Measurements from ENCODE around the gene HOXA13. TPM values are rescaled to one million over a fixed set of nuclear protein-coding genes. Genes with fewer than 3 reads are reported as not detected.

HOXA13 gene
- total and polyA plus RNA-seq, 4 donors: 0.02 TPM; not detected in 3

DNA sequence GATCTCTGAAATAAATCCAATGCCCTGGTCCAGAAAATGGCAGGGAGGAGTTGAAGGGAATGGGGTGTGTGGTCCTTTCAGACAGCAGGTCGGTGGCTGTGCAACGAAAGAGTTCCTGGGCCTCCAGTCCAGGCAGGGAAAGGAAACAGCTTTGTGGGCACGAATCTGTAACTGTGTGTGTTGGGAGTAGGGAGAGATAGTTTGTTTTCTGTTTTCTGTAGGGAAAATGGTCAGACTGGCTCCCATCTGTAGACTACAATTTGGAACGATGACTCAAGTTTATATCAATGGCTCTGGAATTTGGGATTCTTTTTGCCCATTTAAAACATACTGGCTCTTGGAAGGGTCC is 32.0 kb downstream of the HOXA13 start (continued):
- TF ChIP-seq, protein P1, sequence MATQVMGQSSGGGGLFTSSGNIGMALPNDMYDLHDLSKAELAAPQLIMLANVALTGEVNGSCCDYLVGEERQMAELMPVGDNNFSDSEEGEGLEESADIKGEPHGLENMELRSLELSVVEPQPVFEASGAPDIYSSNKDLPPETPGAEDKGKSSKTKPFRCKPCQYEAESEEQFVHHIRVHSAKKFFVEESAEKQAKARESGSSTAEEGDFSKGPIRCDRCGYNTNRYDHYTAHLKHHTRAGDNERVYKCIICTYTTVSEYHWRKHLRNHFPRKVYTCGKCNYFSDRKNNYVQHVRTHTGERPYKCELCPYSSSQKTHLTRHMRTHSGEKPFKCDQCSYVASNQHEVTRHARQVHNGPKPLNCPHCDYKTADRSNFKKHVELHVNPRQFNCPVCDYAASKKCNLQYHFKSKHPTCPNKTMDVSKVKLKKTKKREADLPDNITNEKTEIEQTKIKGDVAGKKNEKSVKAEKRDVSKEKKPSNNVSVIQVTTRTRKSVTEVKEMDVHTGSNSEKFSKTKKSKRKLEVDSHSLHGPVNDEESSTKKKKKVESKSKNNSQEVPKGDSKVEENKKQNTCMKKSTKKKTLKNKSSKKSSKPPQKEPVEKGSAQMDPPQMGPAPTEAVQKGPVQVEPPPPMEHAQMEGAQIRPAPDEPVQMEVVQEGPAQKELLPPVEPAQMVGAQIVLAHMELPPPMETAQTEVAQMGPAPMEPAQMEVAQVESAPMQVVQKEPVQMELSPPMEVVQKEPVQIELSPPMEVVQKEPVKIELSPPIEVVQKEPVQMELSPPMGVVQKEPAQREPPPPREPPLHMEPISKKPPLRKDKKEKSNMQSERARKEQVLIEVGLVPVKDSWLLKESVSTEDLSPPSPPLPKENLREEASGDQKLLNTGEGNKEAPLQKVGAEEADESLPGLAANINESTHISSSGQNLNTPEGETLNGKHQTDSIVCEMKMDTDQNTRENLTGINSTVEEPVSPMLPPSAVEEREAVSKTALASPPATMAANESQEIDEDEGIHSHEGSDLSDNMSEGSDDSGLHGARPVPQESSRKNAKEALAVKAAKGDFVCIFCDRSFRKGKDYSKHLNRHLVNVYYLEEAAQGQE (IDR thresholded peaks at IDR 0.05): no peak
- TF ChIP-seq YY1 (IDR thresholded peaks at IDR 0.05) (no peak), NR2F2 (IDR thresholded peaks at IDR 0.05) (no peak), FOXA1 (IDR thresholded peaks at IDR 0.05) (no peak), EGR1 (IDR thresholded peaks at IDR 0.05; ENCODE audit: low read depth in 2 of 2) (no peak)
- TF ChIP-seq, protein P2, sequence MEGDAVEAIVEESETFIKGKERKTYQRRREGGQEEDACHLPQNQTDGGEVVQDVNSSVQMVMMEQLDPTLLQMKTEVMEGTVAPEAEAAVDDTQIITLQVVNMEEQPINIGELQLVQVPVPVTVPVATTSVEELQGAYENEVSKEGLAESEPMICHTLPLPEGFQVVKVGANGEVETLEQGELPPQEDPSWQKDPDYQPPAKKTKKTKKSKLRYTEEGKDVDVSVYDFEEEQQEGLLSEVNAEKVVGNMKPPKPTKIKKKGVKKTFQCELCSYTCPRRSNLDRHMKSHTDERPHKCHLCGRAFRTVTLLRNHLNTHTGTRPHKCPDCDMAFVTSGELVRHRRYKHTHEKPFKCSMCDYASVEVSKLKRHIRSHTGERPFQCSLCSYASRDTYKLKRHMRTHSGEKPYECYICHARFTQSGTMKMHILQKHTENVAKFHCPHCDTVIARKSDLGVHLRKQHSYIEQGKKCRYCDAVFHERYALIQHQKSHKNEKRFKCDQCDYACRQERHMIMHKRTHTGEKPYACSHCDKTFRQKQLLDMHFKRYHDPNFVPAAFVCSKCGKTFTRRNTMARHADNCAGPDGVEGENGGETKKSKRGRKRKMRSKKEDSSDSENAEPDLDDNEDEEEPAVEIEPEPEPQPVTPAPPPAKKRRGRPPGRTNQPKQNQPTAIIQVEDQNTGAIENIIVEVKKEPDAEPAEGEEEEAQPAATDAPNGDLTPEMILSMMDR (IDR thresholded peaks at IDR 0.05; ENCODE audit: low read depth, low read length, missing input control): no peak

DNA sequence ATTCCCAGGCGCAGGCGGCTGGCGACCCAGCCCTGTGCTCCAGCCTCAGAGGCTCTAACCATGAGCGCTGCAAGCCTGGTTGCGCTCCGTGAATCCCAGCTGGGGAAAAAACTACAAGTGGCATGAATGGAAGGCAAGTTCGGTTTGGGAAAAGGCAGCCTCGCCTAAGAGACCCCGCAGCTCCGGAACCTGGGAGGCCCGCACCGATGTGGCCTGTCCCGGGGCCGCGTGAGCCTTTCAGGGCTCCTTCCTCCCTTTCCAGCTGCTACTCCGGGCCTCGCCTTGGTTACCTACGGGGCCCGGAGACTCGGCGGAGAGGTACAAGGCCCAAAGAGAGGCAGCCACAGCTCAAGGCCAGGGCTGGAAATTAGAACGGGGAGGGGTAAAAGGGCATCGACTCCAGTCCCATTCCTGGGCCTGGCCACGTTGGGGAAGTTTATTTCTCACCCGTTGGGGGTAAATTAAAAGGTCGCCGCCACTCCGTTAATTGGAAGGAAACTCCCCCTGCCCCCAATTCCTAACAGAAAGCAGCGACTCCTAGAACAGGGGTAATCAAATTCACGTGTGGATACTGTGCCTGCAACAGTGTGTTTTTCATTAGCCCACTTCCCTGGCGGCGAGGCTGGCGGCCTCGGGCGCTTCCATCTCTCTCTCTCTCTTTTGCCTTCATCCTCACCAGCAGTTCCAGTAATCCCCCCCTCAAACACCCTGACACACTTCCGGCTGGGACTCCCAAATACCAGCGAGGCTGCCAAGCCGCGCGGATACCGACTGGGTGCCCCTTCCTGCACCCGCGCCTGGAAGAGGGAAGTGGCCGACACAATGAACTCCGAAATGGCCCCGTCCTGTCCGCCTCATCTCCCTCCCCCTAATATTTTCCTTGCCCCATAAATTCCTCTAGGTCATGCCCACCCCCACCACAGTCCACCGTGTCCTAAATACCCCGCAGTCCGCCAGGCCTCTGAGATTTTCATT is 33.1 kb downstream of the HOXA13 start:
- no peak overlapping the region for H3K4me3 ChIP-seq (ENCODE audit: low read depth in 1 of 3, low read length in 3 of 3)
- H3K27me3 ChIP-seq (ENCODE audit: control insufficient read depth in 4 of 4, insufficient read depth in 4 of 4, low read length in 3 of 4): peaks cover 8 to 56% (median 21%) of the 10 kb centered on the region in 4 donors
- H3K27ac ChIP-seq (ENCODE audit: low read depth in 1 of 2, low read length in 2 of 2): no peak overlapping the region
- peaks cover 0 to 13% (median 3%) of the 10 kb centered on the region in 4 donors for H3K4me1 ChIP-seq (ENCODE audit: control insufficient read depth in 4 of 4, insufficient read depth in 4 of 4, low read length in 3 of 4)
- no peaks in the 10 kb centered on the region for H3K36me3 ChIP-seq (ENCODE audit: control insufficient read depth in 4 of 4, insufficient read depth in 3 of 4, low read depth in 1 of 4, low read length in 3 of 4)
- H3K9me3 ChIP-seq (ENCODE audit: control insufficient read depth in 4 of 4, low read length in 3 of 4): peaks cover 0 to 10% (median under 1%) of the 10 kb centered on the region in 4 donors
- TF ChIP-seq HNF4G (IDR thresholded peaks at IDR 0.05) (no peak), SP1 (IDR thresholded peaks at IDR 0.05) (no peak)
- TF ChIP-seq, protein P1 (IDR thresholded peaks at IDR 0.05): no peak
- TF ChIP-seq, protein P3, sequence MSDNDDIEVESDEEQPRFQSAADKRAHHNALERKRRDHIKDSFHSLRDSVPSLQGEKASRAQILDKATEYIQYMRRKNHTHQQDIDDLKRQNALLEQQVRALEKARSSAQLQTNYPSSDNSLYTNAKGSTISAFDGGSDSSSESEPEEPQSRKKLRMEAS (IDR thresholded peaks at IDR 0.05): no peak
- H3K9ac ChIP-seq (ENCODE audit: low read depth in 1 of 2, low read length in 2 of 2): no peak overlapping the region
- no peak for DNase-seq (ENCODE audit: low spot score)
- 7% methylated on average over 50 of the region's 50 CpGs for WGBS

Data from liver (tissue), 9 donors.